PC-3 (cell line): ENCODE results near the gene LATS2. TPM values are rescaled to one million over a fixed set of nuclear protein-coding genes. Genes with fewer than 3 reads are reported as not detected.
A peak's percentile ranks its signal among the peaks of the same experiment; 100 is the strongest.

ENCODE experiments used
- ATAC-seq: fragments of 200-7000 bp; cut with Tn5 transposase; 2 replicates; pipeline ENCODE4 v1.9.1; 2020; ENCODE audit warnings: mild to moderate bottlenecking, moderate library complexity
- BruUV-seq: library from RNA; stranded (reverse); fragments of 400-500 nt; replicated peaks from 2 replicates; lab custom pipeline; 2021; lab: Mats Ljungman, UMichigan
- CTCF ChIA-PET: fragments of 300-600 bp; sonication (Branson Sonifier 250); formaldehyde crosslinking; loops from one replicate; lab custom pipeline; 2022; ENCODE audit warnings: antibody characterized with exemption; lab: Charles Lee
- POLR2A ChIA-PET: fragments of 300-600 bp; sonication (Branson Sonifier 250); formaldehyde crosslinking; loops from one replicate; lab custom pipeline; 2022; ENCODE audit warnings: antibody characterized with exemption; ENCODE audit not compliant: unreplicated experiment; lab: Charles Lee
- DNase-seq: peaks from one replicate; pipeline ENCODE4 v3.0.0-alpha.2; 2015
- H2AFZ ChIP-seq: fragments of 300-600 bp; sonication (generic); 2 replicates; pipeline ENCODE4 v1.6.0; 2016; ENCODE audit warnings: antibody characterized with exemption, low read length
- H3F3A ChIP-seq: fragments of 300-600 bp; sonication (generic); one replicate; pipeline ENCODE4 v1.6.0; 2017; ENCODE audit warnings: antibody characterized with exemption, low read length, control low read depth, mild to moderate bottlenecking; ENCODE audit not compliant: unreplicated experiment
- H3K27ac ChIP-seq: fragments of 300-600 bp; sonication (generic); 2 replicates; pipeline ENCODE4 v1.5.1; 2016; ENCODE audit warnings: mild to moderate bottlenecking, low read length
- H3K27me3 ChIP-seq: fragments of 300-600 bp; sonication (generic); 2 replicates; pipeline ENCODE4 v1.6.1; 2016; ENCODE audit warnings: low read length, mixed read lengths
- H3K36me3 ChIP-seq: fragments of 300-600 bp; sonication (generic); 2 replicates; pipeline ENCODE4 v1.6.1; 2016; ENCODE audit warnings: low read depth, mixed run types, low read length, mixed read lengths
- H3K4me1 ChIP-seq: fragments of 300-600 bp; sonication (generic); 2 replicates; pipeline ENCODE4 v1.5.1; 2016; ENCODE audit warnings: low read length; ENCODE audit not compliant: insufficient read depth
- H3K4me2 ChIP-seq: fragments of 300-600 bp; sonication (generic); 2 replicates; pipeline ENCODE4 v1.6.0; 2016; ENCODE audit warnings: low read length
- H3K4me3 ChIP-seq: fragments of 300-600 bp; sonication (generic); 2 replicates; pipeline ENCODE4 v1.5.1; 2016; ENCODE audit warnings: mild to moderate bottlenecking, low read length, mixed read lengths
- H3K79me2 ChIP-seq: fragments of 300-600 bp; sonication (generic); 2 replicates; pipeline ENCODE4 v1.6.1; 2017; ENCODE audit warnings: low read length, mixed read lengths
- H3K9ac ChIP-seq: fragments of 300-600 bp; sonication (generic); 2 replicates; pipeline ENCODE4 v1.6.0; 2016; ENCODE audit warnings: mild to moderate bottlenecking, low read length
- H3K9me2 ChIP-seq: fragments of 300-600 bp; sonication (generic); replicated peaks from 2 replicates; pipeline ENCODE4 v1.6.1; 2016; ENCODE audit warnings: mixed run types, low read length, mixed read lengths
- H3K9me3 ChIP-seq: fragments of 300-600 bp; sonication (generic); 2 replicates; pipeline ENCODE4 v1.6.1; 2016; ENCODE audit warnings: low read length, mixed read lengths
- H4K20me1 ChIP-seq: fragments of 300-600 bp; sonication (generic); 2 replicates; pipeline ENCODE4 v1.6.1; 2016; ENCODE audit warnings: low read length, mixed read lengths
- CTCF ChIP-seq: fragments of 300-600 bp; sonication (generic); conservative IDR thresholded peaks from 2 replicates; pipeline ENCODE4 v1.5.1; 2017; ENCODE audit warnings: antibody characterized with exemption, low read depth, mild to moderate bottlenecking, low read length
- EZH2 ChIP-seq: fragments of 300-600 bp; sonication (generic); IDR thresholded peaks from one replicate; pipeline ENCODE4 v1.6.1; 2017; ENCODE audit warnings: antibody characterized with exemption, mild to moderate bottlenecking, low read length; ENCODE audit not compliant: unreplicated experiment
- EZH2phosphoT487 ChIP-seq: fragments of 300-600 bp; sonication (generic); IDR thresholded peaks from 2 replicates; pipeline ENCODE4 v1.6.1; 2018; ENCODE audit warnings: mild to moderate bottlenecking, antibody characterized with exemption, low read length, borderline replicate concordance
- intact Hi-C: fragments of 100-400 bp; cut with micrococcal nuclease; formaldehyde crosslinking; loops from 2 replicates; pipeline ENCODE4 v1.9.0; 2023
- total RNA-seq: library from RNA; depleted of rRNA; stranded (reverse); fragments of >200 nt; gene quantifications from 2 replicates; pipeline ENCODE4 v1.2.3, GENCODE V29; 2014

LATS2 gene
- total RNA-seq, 1 experiment from 2014 or later, result 11.0 TPM

GRCh38 chr13:21081926-21082325 is 20.5 kb upstream of the LATS2 start:
- Histone ChIP-seq H4K20me1 (no peaks in the 10 kb centered on the region), H3K27ac (no peak overlapping the region), H3K9ac (no peak overlapping the region), H3K9me3 (no peaks in the 10 kb centered on the region), H3K4me2 (no peak overlapping the region), H3K27me3 (no peaks in the 10 kb centered on the region), H2AFZ (no peak overlapping the region), H3K4me1 (peaks cover 15% of the 10 kb centered on the region; the same call in 1 of the 2 replicates), H3K36me3 (no peaks in the 10 kb centered on the region), H3K4me3 (no peak overlapping the region), H3F3A (no peaks in the 10 kb centered on the region), H3K9me2 (no peaks in the 10 kb centered on the region), H3K79me2 (no peaks in the 10 kb centered on the region)
- ATAC-seq (no peak), DNase-seq (no peak)
- intact Hi-C loops, result no loop called here
- CTCF ChIA-PET, result no interaction called here
- BruUV-seq, result no TSS peak
- POLR2A ChIA-PET, result no interaction called here
- no peak for TF ChIP-seq EZH2phosphoT487

- no TSS peak for BruUV-seq
- Histone ChIP-seq H4K20me1 (no peaks in the 10 kb centered on the region), H3K27me3 (no peaks in the 10 kb centered on the region), H2AFZ (peak overlapping the region; percentile 78), H3F3A (no peaks in the 10 kb centered on the region), H3K4me2 (peak overlapping the region; percentile 79), H3K27ac (no peak overlapping the region), H3K36me3 (no peaks in the 10 kb centered on the region), H3K9ac (no peak overlapping the region), H3K9me3 (no peaks in the 10 kb centered on the region), H3K4me1 (peaks cover 15% of the 10 kb centered on the region; the same call in 1 of the 2 replicates), H3K4me3 (peak overlapping the region; percentile 57; the same call in 1 of the 2 replicates), H3K79me2 (no peaks in the 10 kb centered on the region), H3K9me2 (no peaks in the 10 kb centered on the region)
- ATAC-seq (no peak), DNase-seq (no peak)
- intact Hi-C loops, result no loop called here
- ChIA-PET CTCF (no interaction called here), POLR2A (interaction anchor here (0.6 kb wide), 1 partner anchor 137 kb away, joined by 3 read pairs; no protein-coding TSS in a partner anchor)
- no peak for TF ChIP-seq EZH2
- no peak for TF ChIP-seq EZH2phosphoT487
- TF ChIP-seq CTCF, result no peak
Observed at GRCh38 chr13:21080593-21080891, 19.2 kb upstream of the LATS2 start.

DNA sequence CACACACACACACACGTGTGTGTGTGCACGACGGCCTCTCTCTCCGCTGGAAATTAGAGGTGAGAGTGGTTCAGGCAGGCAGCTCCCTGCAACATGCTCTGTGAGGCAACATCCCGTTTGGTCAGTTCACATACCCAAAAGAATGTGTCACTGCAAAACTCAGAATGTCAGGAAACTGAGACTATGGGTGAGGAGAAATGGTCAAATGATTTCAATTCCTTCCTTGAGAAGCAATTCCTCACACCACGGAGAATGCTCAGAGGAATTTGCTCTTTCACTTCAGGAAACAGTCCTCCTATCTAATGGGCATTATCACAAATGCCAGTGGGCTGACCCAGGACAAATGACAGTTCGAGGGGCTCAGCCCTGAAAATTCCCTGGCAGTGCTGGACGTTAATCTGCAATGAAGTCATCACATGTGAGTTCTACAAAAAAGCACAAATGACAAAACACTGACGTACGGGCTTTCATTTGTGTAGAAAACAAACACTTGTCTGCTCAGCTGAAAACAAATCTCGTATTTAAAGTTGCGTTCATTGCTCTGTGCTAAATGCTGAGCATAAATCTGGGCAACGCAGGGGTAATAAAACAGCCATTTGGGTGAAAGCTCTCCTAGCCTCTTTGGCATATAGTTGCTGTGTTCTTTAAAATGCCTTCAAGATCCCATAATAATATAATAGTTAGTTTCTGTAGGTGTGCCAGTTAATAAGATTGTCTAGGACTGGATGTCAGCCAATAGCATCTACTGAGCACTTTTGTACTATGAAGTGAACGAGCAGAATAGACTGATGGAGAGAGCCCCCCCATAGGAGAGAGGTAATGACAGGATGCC is 18.6 kb upstream of the LATS2 start:
- no peaks in the 10 kb centered on the region for H3K9me3 ChIP-seq
- no peak overlapping the region for H3K9ac ChIP-seq
- peak overlapping the region; percentile 78 for H2AFZ ChIP-seq
- H3F3A ChIP-seq, result no peaks in the 10 kb centered on the region
- H3K4me1 ChIP-seq, result peaks cover 15% of the 10 kb centered on the region; the same call in 1 of the 2 replicates
- POLR2A ChIA-PET, result interaction anchor here (0.6 kb wide), 1 partner anchor 136 kb away, joined by 3 read pairs; no protein-coding TSS in a partner anchor
- intact Hi-C loops, result no loop called here
- H4K20me1 ChIP-seq, result no peaks in the 10 kb centered on the region
- no peak for TF ChIP-seq EZH2
- TF ChIP-seq CTCF, result no peak
- TF ChIP-seq EZH2phosphoT487, result no peak
- CTCF ChIA-PET, result no interaction called here
- DNase-seq, result peak; percentile 63
- no peaks in the 10 kb centered on the region for H3K79me2 ChIP-seq
- no peaks in the 10 kb centered on the region for H3K9me2 ChIP-seq
- no peak overlapping the region for H3K27ac ChIP-seq
- peak; percentile 67 for ATAC-seq
- H3K36me3 ChIP-seq, result no peaks in the 10 kb centered on the region
- H3K27me3 ChIP-seq, result no peaks in the 10 kb centered on the region
- H3K4me3 ChIP-seq, result peak overlapping the region; percentile 57
- BruUV-seq, result no TSS peak
- peak overlapping the region; percentile 79 for H3K4me2 ChIP-seq
